Liver (tissue), 9 donors: ENCODE data around the gene NKD1. TPM values are rescaled to one million over a fixed set of nuclear protein-coding genes. Genes with fewer than 3 reads are reported as not detected.

Experiments
- DNase-seq: peaks from one replicate; pipeline ENCODE4 v3.0.0-alpha.2; 2017; ENCODE audit warnings: low spot score
- H3K27ac ChIP-seq, 2 donors: one replicate each; pipeline ENCODE4 v1.7.0; 2013; ENCODE audit warnings: inconsistent platforms in 2 of 2, low read length in 2 of 2, control low read depth in 1 of 2, low read depth in 1 of 2, mild to moderate bottlenecking in 1 of 2
- H3K27me3 ChIP-seq, 4 donors: one replicate each; pipeline versions ENCODE4 v1.6.1 to v1.7.0; 2013; ENCODE audit warnings: low read length in 3 of 4, inconsistent platforms in 1 of 4, mild to moderate bottlenecking in 1 of 4, moderate library complexity in 1 of 4; ENCODE audit not compliant: control insufficient read depth in 4 of 4, insufficient read depth in 4 of 4
- H3K36me3 ChIP-seq, 4 donors: one replicate each; pipeline versions ENCODE4 v1.6.1 to v1.7.0; 2013; ENCODE audit warnings: low read length in 3 of 4, mild to moderate bottlenecking in 3 of 4, low read depth in 1 of 4, moderate library complexity in 1 of 4; ENCODE audit not compliant: control insufficient read depth in 4 of 4, insufficient read depth in 3 of 4
- H3K4me1 ChIP-seq, 4 donors: one replicate each; pipeline versions ENCODE4 v1.6.1 to v1.7.0; 2013; ENCODE audit warnings: low read length in 3 of 4, mild to moderate bottlenecking in 3 of 4, moderate library complexity in 1 of 4; ENCODE audit not compliant: control insufficient read depth in 4 of 4, insufficient read depth in 4 of 4
- H3K4me3 ChIP-seq, 3 donors: one replicate each; pipeline versions ENCODE4 v1.6.1 to v1.7.0; 2013; ENCODE audit warnings: low read length in 3 of 3, control low read depth in 1 of 3, low read depth in 1 of 3, mild to moderate bottlenecking in 1 of 3
- H3K9ac ChIP-seq, 2 donors: one replicate each; pipeline ENCODE4 v1.7.0; 2013; ENCODE audit warnings: low read length in 2 of 2, mild to moderate bottlenecking in 2 of 2, moderate library complexity in 2 of 2, control low read depth in 1 of 2, low read depth in 1 of 2
- H3K9me3 ChIP-seq, 4 donors: one replicate each; pipeline versions ENCODE4 v1.6.1 to v1.7.0; 2013; ENCODE audit warnings: low read length in 3 of 4; ENCODE audit not compliant: control insufficient read depth in 4 of 4
- CTCF ChIP-seq: fragments of 150-350 bp; IDR thresholded peaks from 2 replicates; pipeline ENCODE4 v1.5.1; 2017; ENCODE audit warnings: improper control_type of control experiment, low read depth, low read length; ENCODE audit not compliant: missing input control
- EGR1 ChIP-seq, 2 donors: IDR thresholded peaks; 2 replicates each; pipeline ENCODE4 v1.6.1; 2016 to 2018; ENCODE audit warnings: antibody characterized with exemption in 2 of 2, low read depth in 2 of 2
- FOXA1 ChIP-seq: IDR thresholded peaks from 2 replicates; pipeline ENCODE4 v1.6.1; 2016; ENCODE audit warnings: antibody characterized with exemption
- FOXA2 ChIP-seq: IDR thresholded peaks from 2 replicates; pipeline ENCODE4 v1.6.1; 2016; ENCODE audit warnings: antibody characterized with exemption
- GABPA ChIP-seq, 2 donors: IDR thresholded peaks in 1 of 2; conservative IDR thresholded peaks in 1 of 2; 2 replicates each; pipeline ENCODE4 v1.6.1; 2016; ENCODE audit warnings: antibody characterized with exemption in 2 of 2, mild to moderate bottlenecking in 1 of 2, moderate library complexity in 1 of 2
- HNF4A ChIP-seq, 2 donors: conservative IDR thresholded peaks; 2 replicates each; pipeline ENCODE4 v1.6.1; 2016; ENCODE audit warnings: antibody characterized with exemption in 2 of 2, mild to moderate bottlenecking in 2 of 2
- HNF4G ChIP-seq: IDR thresholded peaks from 2 replicates; pipeline ENCODE4 v1.6.1; 2016; ENCODE audit warnings: antibody characterized with exemption
- JUND ChIP-seq, 2 donors: IDR thresholded peaks; 2 replicates each; pipeline ENCODE4 v1.6.1; 2016; ENCODE audit warnings: antibody characterized with exemption in 2 of 2
- NR2F2 ChIP-seq: IDR thresholded peaks from 2 replicates; pipeline ENCODE4 v1.6.1; 2016; ENCODE audit warnings: antibody characterized with exemption
- RAD21 ChIP-seq, 2 donors: IDR thresholded peaks; 2 replicates each; pipeline ENCODE4 v1.6.1; 2016; ENCODE audit warnings: antibody characterized with exemption in 2 of 2, mild to moderate bottlenecking in 2 of 2
- REST ChIP-seq: IDR thresholded peaks from 2 replicates; pipeline ENCODE4 v1.6.1; 2016; ENCODE audit warnings: antibody characterized with exemption, mild to moderate bottlenecking
- RXRA ChIP-seq, 2 donors: IDR thresholded peaks; 2 replicates each; pipeline ENCODE4 v1.6.1; 2017 to 2018; ENCODE audit warnings: antibody characterized with exemption in 2 of 2, mild to moderate bottlenecking in 1 of 2
- SP1 ChIP-seq: IDR thresholded peaks from 2 replicates; pipeline ENCODE4 v1.6.1; 2018; ENCODE audit warnings: antibody characterized with exemption, mild to moderate bottlenecking
- TAF1 ChIP-seq: conservative IDR thresholded peaks from 2 replicates; pipeline ENCODE4 v1.6.1; 2016; ENCODE audit warnings: antibody characterized with exemption, mild to moderate bottlenecking
- YY1 ChIP-seq: IDR thresholded peaks from 2 replicates; pipeline ENCODE4 v1.6.1; 2016; ENCODE audit warnings: antibody characterized with exemption, mild to moderate bottlenecking
- ZBTB33 ChIP-seq: IDR thresholded peaks from 2 replicates; pipeline ENCODE4 v1.6.1; 2016; ENCODE audit warnings: antibody characterized with exemption
- WGBS: extraction: QIAGEN DNeasy Blood & Tissue Kit; methylation state at CpG from one replicate; pipeline ENCODE4 v1.1.7; 2013; 5-methylcytosine and 5-hydroxymethylcytosine counted together
- polyA plus RNA-seq, 2 donors: library from polyadenylated mRNA; stranded (reverse) in 1 of 2; unstranded in 1 of 2; fragments of 200-250 nt in 1 of 2; fragments of >200 nt in 1 of 2; fragmentation: Nextera tagmentation in 1 of 2; extraction: Ambion mirVana in 1 of 2; gene quantifications; one replicate each; pipeline versions ENCODE4 v1.2.1 to v1.2.3, GENCODE V29; 2013 to 2015
- total RNA-seq, 2 donors: library from RNA; depleted of rRNA; stranded (reverse); fragments of >200 nt; gene quantifications; one replicate each; pipeline ENCODE4 v1.2.3, GENCODE V29; 2014
- TF ChIP-seq, protein P1 (sequence below): IDR thresholded peaks from 2 replicates; pipeline ENCODE4 v1.6.1; 2016; ENCODE audit warnings: antibody characterized with exemption
- TF ChIP-seq, protein P2 (sequence below): IDR thresholded peaks from 2 replicates; pipeline ENCODE4 v1.6.1; 2016; ENCODE audit warnings: antibody characterized with exemption
- donor health status: healthy.
- donor health status: healthy.
- donor health status: healthy.
- donor health status: healthy.
- donor health status: healthy.

NKD1 gene
- total and polyA plus RNA-seq, 4 donors = 0.28 to 3.5 (median 0.85) TPM

- no peaks in the 10 kb centered on the region for H3K4me1 ChIP-seq
- 91% methylated on average over 7 of the region's 7 CpGs for WGBS
- no peak overlapping the region for H3K4me3 ChIP-seq
- no peak overlapping the region for H3K27ac ChIP-seq
- H3K9ac ChIP-seq = no peak overlapping the region
- H3K9me3 ChIP-seq = peaks cover 0 to 7% (median 1%) of the 10 kb centered on the region in 4 donors
- peaks cover 0 to 2% (median 0%) of the 10 kb centered on the region in 4 donors for H3K36me3 ChIP-seq
- no peak for DNase-seq
- H3K27me3 ChIP-seq = no peaks in the 10 kb centered on the region
- TF ChIP-seq JUND (IDR thresholded peaks at IDR 0.05) = no peak
- TF ChIP-seq RAD21 (IDR thresholded peaks at IDR 0.05) = no peak
- no peak for TF ChIP-seq GABPA (IDR thresholded peaks at IDR 0.05 in 1 of 2, conservative IDR thresholded peaks at IDR 0.05 in 1 of 2)
- TF ChIP-seq ZBTB33 = no peak
- no peak for TF ChIP-seq HNF4G
- TF ChIP-seq FOXA2 = no peak
- TF ChIP-seq REST = no peak
- no peak for TF ChIP-seq HNF4A (conservative IDR thresholded peaks at IDR 0.05)
- TF ChIP-seq CTCF = no peak
- no peak for TF ChIP-seq SP1
- TF ChIP-seq, protein P1, sequence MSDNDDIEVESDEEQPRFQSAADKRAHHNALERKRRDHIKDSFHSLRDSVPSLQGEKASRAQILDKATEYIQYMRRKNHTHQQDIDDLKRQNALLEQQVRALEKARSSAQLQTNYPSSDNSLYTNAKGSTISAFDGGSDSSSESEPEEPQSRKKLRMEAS = no peak
- no peak for TF ChIP-seq NR2F2
- no peak for TF ChIP-seq RXRA (IDR thresholded peaks at IDR 0.05)
- no peak for TF ChIP-seq YY1
- no peak for TF ChIP-seq FOXA1
- TF ChIP-seq, protein P2, sequence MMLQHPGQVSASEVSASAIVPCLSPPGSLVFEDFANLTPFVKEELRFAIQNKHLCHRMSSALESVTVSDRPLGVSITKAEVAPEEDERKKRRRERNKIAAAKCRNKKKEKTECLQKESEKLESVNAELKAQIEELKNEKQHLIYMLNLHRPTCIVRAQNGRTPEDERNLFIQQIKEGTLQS = no peak
- TF ChIP-seq TAF1 = no peak
- TF ChIP-seq EGR1 (IDR thresholded peaks at IDR 0.05; ENCODE audit: low read depth in 2 of 2) = no peak
Measured at GRCh38 chr16:50562657-50563056, 14.5 kb downstream of the NKD1 start.
